Natural killer cell (primary cell): ENCODE measurements around the gene POLR1C. TPM values are rescaled to one million over a fixed set of nuclear protein-coding genes. Genes with fewer than 3 reads are reported as not detected.
"Not testable (repeated sequence)": the region's sequence is repeated elsewhere in the genome, so short reads cannot be mapped to it uniquely, and the experiment has no call there.

Experiments
- ATAC-seq, 3 donors: fragments of 150-1000 bp in 2 of 3; fragments of 200-7000 bp in 1 of 3; cut with Tn5 transposase; 1 replicate in 1 of 3; 2 replicates in 2 of 3; pipeline ENCODE4 v1.10.0; 2021; ENCODE audit warnings: mild to moderate bottlenecking in 2 of 3, moderate library complexity in 2 of 3
- DNase-seq, 2 donors: peaks; one replicate each; pipeline versions ENCODE4 v3.0.0 to v3.0.0-alpha.2; 2013 to 2021; ENCODE audit warnings: mixed read lengths in 1 of 2
- H3K27ac ChIP-seq: one replicate; pipeline ENCODE4 v1.5.1; 2013; ENCODE audit warnings: mild to moderate bottlenecking, low read length
- H3K27me3 ChIP-seq: one replicate; pipeline ENCODE4 v1.6.1; 2013; ENCODE audit warnings: low read length; ENCODE audit not compliant: control insufficient read depth, insufficient read depth
- H3K36me3 ChIP-seq: one replicate; pipeline ENCODE4 v1.6.1; 2013; ENCODE audit warnings: low read length; ENCODE audit not compliant: control insufficient read depth, insufficient read depth
- H3K4me1 ChIP-seq: one replicate; pipeline ENCODE4 v1.6.1; 2013; ENCODE audit warnings: low read length; ENCODE audit not compliant: control insufficient read depth, insufficient read depth
- H3K4me3 ChIP-seq: one replicate; pipeline ENCODE4 v1.5.1; 2013; ENCODE audit warnings: low read length
- H3K9me3 ChIP-seq: one replicate; pipeline ENCODE4 v1.6.1; 2013; ENCODE audit warnings: low read length; ENCODE audit not compliant: control insufficient read depth, insufficient read depth
- H3K27ac Mint-ChIP-seq, 2 donors: one replicate each; pipeline ENCODE4 v1.8.0; 2022; ENCODE audit warnings: mild to moderate bottlenecking in 2 of 2, mixed read lengths in 2 of 2, moderate library complexity in 1 of 2
- H3K27me3 Mint-ChIP-seq, 2 donors: one replicate each; pipeline ENCODE4 v1.8.0; 2022; ENCODE audit warnings: low read depth in 2 of 2, mixed read lengths in 2 of 2
- H3K36me3 Mint-ChIP-seq: one replicate; pipeline ENCODE4 v1.8.0; 2022; ENCODE audit warnings: mixed read lengths
- H3K4me1 Mint-ChIP-seq, 2 donors: one replicate each; pipeline ENCODE4 v1.8.0; 2022; ENCODE audit warnings: mixed read lengths in 2 of 2
- H3K4me3 Mint-ChIP-seq: one replicate; pipeline ENCODE4 v1.8.0; 2022; ENCODE audit warnings: mild to moderate bottlenecking, moderate library complexity, mixed read lengths
- H3K9me3 Mint-ChIP-seq, 2 donors: one replicate each; pipeline ENCODE4 v1.8.0; 2022; ENCODE audit warnings: mixed read lengths in 2 of 2
- CTCF ChIP-seq: fragments of 200-600 bp; IDR thresholded peaks from one replicate; pipeline ENCODE4 v1.8.0; 2022; ENCODE audit warnings: antibody characterized with exemption
- WGBS: methylation state at CpG from one replicate; pipeline ENCODE4 v1.1.7; 2013; ENCODE audit warnings: missing lambda C conversion rate; ENCODE audit not compliant: insufficient coverage; 5-methylcytosine and 5-hydroxymethylcytosine counted together
- intact Hi-C: fragments of 100-400 bp; cut with micrococcal nuclease; formaldehyde crosslinking; loops from one replicate; pipeline ENCODE4 v1.14.2; 2022
- total RNA-seq, 4 donors: library from RNA; stranded (reverse); fragments of 120-200 nt in 1 of 4; gene quantifications; one replicate each; pipeline versions ENCODE4 v1.2.3 to v1.2.4, GENCODE V29; 2013 to 2022

Gene POLR1C
- total RNA-seq, 3 donors from 2014 or later (not counting 1 experiment from before 2014, with no cell fraction given) = 22.3 to 29.3 (median 25.8) TPM

GRCh38 chr6:43524483-43524961 lies 7.6 kb downstream of the POLR1C start:
- WGBS = 90% methylated on average over 10 of the region's 10 CpGs
- Histone ChIP-seq H3K36me3 (peaks cover 92% of the 10 kb centered on the region), H3K27ac (no peak overlapping the region), H3K4me3 (no peak overlapping the region), H3K9me3 (no peaks in the 10 kb centered on the region), H3K27me3 (no peaks in the 10 kb centered on the region), H3K4me1 (no peaks in the 10 kb centered on the region)
- no peak for DNase-seq
- Mint-ChIP-seq H3K4me1 (no peaks in the 10 kb centered on the region), H3K27ac (no peak overlapping the region), H3K36me3 (peaks cover 8% of the 10 kb centered on the region), H3K4me3 (no peak overlapping the region), H3K9me3 (no peaks in the 10 kb centered on the region), H3K27me3 (no peaks in the 10 kb centered on the region)
- no peak for ATAC-seq
- intact Hi-C loops = no loop called here
- no peak for TF ChIP-seq CTCF

GRCh38 chr6:43532201-43532600 lies 15.3 kb downstream of the POLR1C start:
- no peak overlapping the region for H3K4me3 ChIP-seq
- H3K27ac Mint-ChIP-seq = no peak overlapping the region
- H3K27me3 Mint-ChIP-seq = no peaks in the 10 kb centered on the region
- H3K4me3 Mint-ChIP-seq = no peak overlapping the region
- intact Hi-C loops = no loop called here
- H3K27ac ChIP-seq = no peak overlapping the region
- ATAC-seq (no peak), DNase-seq (no peak)
- WGBS = 80% methylated on average over 1 of the region's 1 CpG
- peaks cover 40% of the 10 kb centered on the region for H3K36me3 ChIP-seq
- H3K4me1 Mint-ChIP-seq = no peaks in the 10 kb centered on the region
- no peak for TF ChIP-seq CTCF
- no peaks in the 10 kb centered on the region for H3K9me3 ChIP-seq
- H3K27me3 ChIP-seq = no peaks in the 10 kb centered on the region
- H3K4me1 ChIP-seq = no peaks in the 10 kb centered on the region
- no peaks in the 10 kb centered on the region for H3K9me3 Mint-ChIP-seq
- H3K36me3 Mint-ChIP-seq = peaks cover 14% of the 10 kb centered on the region

- not testable (repeated sequence) for H3K4me1 Mint-ChIP-seq
Observed at GRCh38 chr6:43538986-43539385, 22.1 kb downstream of the POLR1C start.

GRCh38 chr6:43539409-43539808 lies 22.5 kb downstream of the POLR1C start:
- WGBS = 97% methylated on average over 19 of the region's 20 CpGs
- H3K27me3 Mint-ChIP-seq, H3K4me3 Mint-ChIP-seq, H3K4me1 ChIP-seq, DNase-seq, H3K27ac ChIP-seq, H3K36me3 Mint-ChIP-seq, intact Hi-C loops, H3K27ac Mint-ChIP-seq, H3K4me1 Mint-ChIP-seq, H3K9me3 ChIP-seq, H3K27me3 ChIP-seq, H3K9me3 Mint-ChIP-seq, ATAC-seq, H3K4me3 ChIP-seq: not testable (repeated sequence)
- H3K36me3 ChIP-seq = peaks cover 28% of the 10 kb centered on the region

More at GRCh38 chr6:43538986-43539385, 22.1 kb downstream of the POLR1C start:
- DNase-seq, H3K27ac ChIP-seq, ATAC-seq, intact Hi-C loops, H3K4me1 ChIP-seq, H3K36me3 Mint-ChIP-seq, H3K27me3 ChIP-seq, H3K4me3 Mint-ChIP-seq, H3K4me3 ChIP-seq, H3K9me3 ChIP-seq, H3K27ac Mint-ChIP-seq, H3K9me3 Mint-ChIP-seq, H3K27me3 Mint-ChIP-seq: not testable (repeated sequence)
- H3K36me3 ChIP-seq = peaks cover 28% of the 10 kb centered on the region
- 98% methylated on average over 15 of the region's 17 CpGs for WGBS
